DMS 273 treated with DMSO at 0.1 percent for 48 hours (cell line): ENCODE results near the gene CADM4.
"Not testable (repeated sequence)": the region's sequence is repeated elsewhere in the genome, so short reads cannot be mapped to it uniquely, and the experiment has no call there.

Experiments used
- DNase-seq: peaks from one replicate; lab custom pipeline; 2025; lab: John Stamatoyannopoulos, UW

The CADM4 gene

GRCh38 chr19:43662487-43662886 is 22.8 kb upstream of the CADM4 start:
- no peak for DNase-seq

- DNase-seq: no peak
These were observed 21.3 kb upstream of the CADM4 start for GRCh38 chr19:43660971-43661360.

- DNase-seq: no peak
These were observed 20.8 kb upstream of the CADM4 start for GRCh38 chr19:43660301-43660970.

GRCh38 chr19:43658494-43658893 is 18.8 kb upstream of the CADM4 start:
- no peak for DNase-seq

GRCh38 chr19:43658001-43658400 is 18.4 kb upstream of the CADM4 start:
- no peak for DNase-seq

GRCh38 chr19:43656436-43656835 is 16.8 kb upstream of the CADM4 start:
- no peak for DNase-seq

GRCh38 chr19:43652546-43652874 is 12.9 kb upstream of the CADM4 start:
- no peak for DNase-seq

- DNase-seq: peak; percentile 36
These were observed 12.3 kb upstream of the CADM4 start for GRCh38 chr19:43651758-43652545.

- DNase-seq: not testable (repeated sequence)
These were observed 10.6 kb upstream of the CADM4 start for GRCh38 chr19:43650276-43650675.

- no peak for DNase-seq
These were observed 9.9 kb upstream of the CADM4 start for GRCh38 chr19:43649514-43649913.

- DNase-seq: no peak
These were observed 9.0 kb upstream of the CADM4 start for GRCh38 chr19:43648633-43649032.

- no peak for DNase-seq
These were observed 4.5 kb upstream of the CADM4 start for GRCh38 chr19:43644181-43644580.

GRCh38 chr19:43643326-43643725 is 3.7 kb upstream of the CADM4 start:
- DNase-seq: no peak

- DNase-seq: no peak
These were observed 2.9 kb upstream of the CADM4 start for GRCh38 chr19:43642531-43642930.

GRCh38 chr19:43641333-43641732 is 1.7 kb upstream of the CADM4 start:
- DNase-seq: no peak

GRCh38 chr19:43640424-43640757 is 741 bp upstream of the CADM4 start:
- DNase-seq: no peak

- DNase-seq: no peak
These were observed 593 bp downstream of the CADM4 start for GRCh38 chr19:43638995-43639518.

GRCh38 chr19:43638214-43638994 is 1.2 kb downstream of the CADM4 start:
- DNase-seq: no peak

GRCh38 chr19:43636121-43636683 is 3.4 kb downstream of the CADM4 start:
- no peak for DNase-seq

- DNase-seq: not testable (repeated sequence)
These were observed 4.1 kb downstream of the CADM4 start for GRCh38 chr19:43635561-43635940.

- DNase-seq: no peak
These were observed 4.6 kb downstream of the CADM4 start for GRCh38 chr19:43634872-43635560.

- no peak for DNase-seq
These were observed 5.2 kb downstream of the CADM4 start for GRCh38 chr19:43634506-43634871.
